ENCODE measurements around the gene TRIM27. TPM values are rescaled to one million over a fixed set of nuclear protein-coding genes. Genes with fewer than 3 reads are reported as not detected.
A peak's percentile ranks its signal among the peaks of the same experiment; 100 is the strongest.
"Not testable (repeated sequence)": the region's sequence is repeated elsewhere in the genome, so short reads cannot be mapped to it uniquely, and the experiment has no call there.

TRIM27 gene
- total and polyA plus RNA-seq, 9 donors = 33.3 to 61.1 (median 48.8) TPM

GRCh38 chr6:28933069-28933468 lies 9.3 kb upstream of the TRIM27 start:
- Histone ChIP-seq H3K27ac (no peak overlapping the region), H3K4me3 (no peak overlapping the region), H3K4me1 (ENCODE audit: insufficient read depth) (no peaks in the 10 kb centered on the region), H3K9me3 (no peaks in the 10 kb centered on the region), H3K27me3 (no peaks in the 10 kb centered on the region), H3K36me3 (no peaks in the 10 kb centered on the region)
- WGBS, 3 donors = 77 to 84% (median 81%) methylated on average over 7 of the region's 7 CpGs
- TF ChIP-seq POLR2A (IDR thresholded peaks at IDR 0.05) (no peak), EP300 (IDR thresholded peaks at IDR 0.05) (no peak)
- TF ChIP-seq, protein P1, sequence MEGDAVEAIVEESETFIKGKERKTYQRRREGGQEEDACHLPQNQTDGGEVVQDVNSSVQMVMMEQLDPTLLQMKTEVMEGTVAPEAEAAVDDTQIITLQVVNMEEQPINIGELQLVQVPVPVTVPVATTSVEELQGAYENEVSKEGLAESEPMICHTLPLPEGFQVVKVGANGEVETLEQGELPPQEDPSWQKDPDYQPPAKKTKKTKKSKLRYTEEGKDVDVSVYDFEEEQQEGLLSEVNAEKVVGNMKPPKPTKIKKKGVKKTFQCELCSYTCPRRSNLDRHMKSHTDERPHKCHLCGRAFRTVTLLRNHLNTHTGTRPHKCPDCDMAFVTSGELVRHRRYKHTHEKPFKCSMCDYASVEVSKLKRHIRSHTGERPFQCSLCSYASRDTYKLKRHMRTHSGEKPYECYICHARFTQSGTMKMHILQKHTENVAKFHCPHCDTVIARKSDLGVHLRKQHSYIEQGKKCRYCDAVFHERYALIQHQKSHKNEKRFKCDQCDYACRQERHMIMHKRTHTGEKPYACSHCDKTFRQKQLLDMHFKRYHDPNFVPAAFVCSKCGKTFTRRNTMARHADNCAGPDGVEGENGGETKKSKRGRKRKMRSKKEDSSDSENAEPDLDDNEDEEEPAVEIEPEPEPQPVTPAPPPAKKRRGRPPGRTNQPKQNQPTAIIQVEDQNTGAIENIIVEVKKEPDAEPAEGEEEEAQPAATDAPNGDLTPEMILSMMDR (IDR thresholded peaks at IDR 0.05) = no peak
- DNase-seq = no peak
- intact Hi-C loops (cut with DNase I) = no loop called here

DNA sequence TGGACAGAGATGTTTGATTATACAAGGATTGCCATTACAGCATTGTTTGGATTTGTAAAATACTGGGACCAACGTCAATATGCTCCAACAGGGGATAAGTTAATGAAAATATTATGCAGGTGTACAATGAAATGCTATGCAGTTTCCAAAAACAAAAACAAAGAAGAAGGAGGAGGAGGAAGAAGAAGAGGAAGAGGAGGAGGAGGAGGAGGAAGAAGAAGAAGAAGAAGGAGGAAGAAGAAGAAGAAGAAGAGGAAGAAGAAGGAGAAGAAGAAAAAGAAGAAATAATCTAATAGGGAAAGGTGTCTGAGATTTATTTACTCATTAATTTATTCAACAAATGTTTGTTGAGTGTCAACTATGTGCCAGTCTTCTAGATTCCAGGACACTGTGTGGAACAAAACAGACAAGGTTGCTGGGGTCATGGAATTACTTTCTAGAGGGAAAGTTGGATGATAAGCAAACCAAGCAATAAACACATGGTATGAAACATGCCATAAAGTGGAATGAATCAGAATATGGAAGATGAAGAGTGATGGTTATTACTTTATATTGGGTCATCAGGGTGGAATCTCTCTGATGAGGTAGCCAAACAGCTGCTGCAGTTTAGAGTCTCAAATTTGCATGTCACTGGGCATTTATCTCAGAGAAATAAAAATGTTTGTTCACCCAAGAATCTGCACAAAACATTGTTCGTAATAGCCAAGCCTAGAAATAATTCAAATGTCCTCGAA lies 6.3 kb upstream of the TRIM27 start:
- DNase-seq = no peak
- TF ChIP-seq, protein P1 (IDR thresholded peaks at IDR 0.05) = no peak
- TF ChIP-seq EP300 (IDR thresholded peaks at IDR 0.05) (no peak), POLR2A (IDR thresholded peaks at IDR 0.05) (no peak)
- Histone ChIP-seq H3K4me1 (ENCODE audit: insufficient read depth) (no peaks in the 10 kb centered on the region), H3K27ac (no peak overlapping the region), H3K4me3 (no peak overlapping the region), H3K9me3 (no peaks in the 10 kb centered on the region), H3K36me3 (no peaks in the 10 kb centered on the region), H3K27me3 (no peaks in the 10 kb centered on the region)
- intact Hi-C loops (cut with DNase I) = no loop called here
- 60 to 85% (median 63%) methylated on average over 3 of the region's 3 CpGs for WGBS, 3 donors

GRCh38 chr6:28929339-28929738 lies 5.6 kb upstream of the TRIM27 start:
- intact Hi-C loops (cut with DNase I); H3K27ac ChIP-seq; H3K9me3 ChIP-seq; DNase-seq; H3K4me3 ChIP-seq; H3K27me3 ChIP-seq; H3K36me3 ChIP-seq; H3K4me1 ChIP-seq (ENCODE audit: insufficient read depth): not testable (repeated sequence)
- WGBS, 3 donors = 81 to 85% (median 83%) methylated on average over 11 of the region's 11 CpGs

DNA sequence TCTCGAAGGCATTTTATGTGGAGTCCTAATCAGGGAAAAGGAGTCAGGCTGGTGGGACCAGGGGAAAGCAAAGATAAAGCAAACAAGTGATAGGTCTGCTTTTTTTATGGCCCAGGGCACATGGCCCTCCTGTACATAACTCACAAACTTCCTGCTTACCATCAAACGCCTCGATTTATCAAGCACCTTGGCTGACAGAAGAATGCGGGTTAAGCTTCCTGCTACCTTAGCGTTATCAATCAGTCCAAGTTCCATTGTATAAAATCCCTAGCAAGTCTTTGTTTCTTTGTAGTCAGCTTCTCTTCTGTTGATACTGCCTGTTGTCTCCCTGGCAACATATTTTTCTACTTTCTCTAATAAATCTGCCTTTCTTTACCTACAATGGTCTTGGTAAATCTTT lies 4.1 kb upstream of the TRIM27 start:
- H3K27ac ChIP-seq = no peak overlapping the region
- H3K36me3 ChIP-seq = no peaks in the 10 kb centered on the region
- TF ChIP-seq, protein P1 (IDR thresholded peaks at IDR 0.05) = no peak
- TF ChIP-seq POLR2A (IDR thresholded peaks at IDR 0.05) = no peak
- no peak for TF ChIP-seq EP300 (IDR thresholded peaks at IDR 0.05)
- no peak for DNase-seq
- WGBS, 3 donors = 39 to 50% (median 45%) methylated on average over 5 of the region's 5 CpGs
- peaks cover 3% of the 10 kb centered on the region for H3K4me1 ChIP-seq (ENCODE audit: insufficient read depth)
- no peaks in the 10 kb centered on the region for H3K27me3 ChIP-seq
- no peaks in the 10 kb centered on the region for H3K9me3 ChIP-seq
- H3K4me3 ChIP-seq = no peak overlapping the region
- intact Hi-C loops (cut with DNase I) = loop anchor here in 1 of 4 donors (2.0 kb wide), 1 partner anchor 31 kb away; no protein-coding TSS in a partner anchor

DNA sequence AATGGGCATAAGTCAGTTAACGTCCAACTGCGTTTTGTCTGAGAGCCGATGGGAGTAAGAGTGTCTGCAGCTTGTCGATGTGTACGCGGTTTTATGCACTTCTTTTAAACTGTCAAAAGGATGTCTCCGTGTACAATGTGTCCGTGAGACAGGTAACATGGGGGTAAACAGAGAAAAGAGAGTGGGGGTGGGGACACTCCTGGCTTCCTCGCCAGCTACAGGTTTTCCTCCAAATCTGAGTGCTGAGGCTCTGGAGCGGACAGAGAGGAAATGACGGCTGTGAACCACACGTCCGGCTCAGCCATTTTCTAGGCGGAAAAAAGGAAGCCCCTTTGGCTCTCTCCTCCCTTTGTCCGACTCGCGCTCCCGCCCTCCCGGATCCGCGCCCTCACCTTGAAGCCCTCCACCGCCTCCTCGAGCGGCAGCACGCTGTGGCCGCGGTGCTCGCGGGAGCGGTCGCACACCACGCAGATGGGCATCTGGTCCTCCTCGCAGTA lies 916 bp downstream of the TRIM27 start:
- Histone ChIP-seq H3K27ac (peak overlapping the region; percentile 48 to 88), H3K27me3 (no peaks in the 10 kb centered on the region), H3K4me1 (ENCODE audit: insufficient read depth) (peaks cover 11% of the 10 kb centered on the region), H3K9me3 (no peaks in the 10 kb centered on the region), H3K4me3 (peak overlapping the region; percentile 89), H3K36me3 (no peaks in the 10 kb centered on the region)
- intact Hi-C loops (cut with DNase I) = loop anchor here in 1 of 4 donors (1.0 kb wide), 1 partner anchor 59 kb away; no protein-coding TSS in a partner anchor
- TF ChIP-seq EP300 (IDR thresholded peaks at IDR 0.05) (no peak), POLR2A (IDR thresholded peaks at IDR 0.05) (no peak)
- TF ChIP-seq, protein P1 (IDR thresholded peaks at IDR 0.05) = no peak
- 0% methylated on average over 33 of the region's 33 CpGs for WGBS, 3 donors
- peak in 2 of 5 donors; percentile 47 to 68 for DNase-seq

Data from ovary (tissue), 9 donors.